ENCODE results near the gene FEN1.

The FEN1 gene, protein sequence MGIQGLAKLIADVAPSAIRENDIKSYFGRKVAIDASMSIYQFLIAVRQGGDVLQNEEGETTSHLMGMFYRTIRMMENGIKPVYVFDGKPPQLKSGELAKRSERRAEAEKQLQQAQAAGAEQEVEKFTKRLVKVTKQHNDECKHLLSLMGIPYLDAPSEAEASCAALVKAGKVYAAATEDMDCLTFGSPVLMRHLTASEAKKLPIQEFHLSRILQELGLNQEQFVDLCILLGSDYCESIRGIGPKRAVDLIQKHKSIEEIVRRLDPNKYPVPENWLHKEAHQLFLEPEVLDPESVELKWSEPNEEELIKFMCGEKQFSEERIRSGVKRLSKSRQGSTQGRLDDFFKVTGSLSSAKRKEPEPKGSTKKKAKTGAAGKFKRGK

DNA sequence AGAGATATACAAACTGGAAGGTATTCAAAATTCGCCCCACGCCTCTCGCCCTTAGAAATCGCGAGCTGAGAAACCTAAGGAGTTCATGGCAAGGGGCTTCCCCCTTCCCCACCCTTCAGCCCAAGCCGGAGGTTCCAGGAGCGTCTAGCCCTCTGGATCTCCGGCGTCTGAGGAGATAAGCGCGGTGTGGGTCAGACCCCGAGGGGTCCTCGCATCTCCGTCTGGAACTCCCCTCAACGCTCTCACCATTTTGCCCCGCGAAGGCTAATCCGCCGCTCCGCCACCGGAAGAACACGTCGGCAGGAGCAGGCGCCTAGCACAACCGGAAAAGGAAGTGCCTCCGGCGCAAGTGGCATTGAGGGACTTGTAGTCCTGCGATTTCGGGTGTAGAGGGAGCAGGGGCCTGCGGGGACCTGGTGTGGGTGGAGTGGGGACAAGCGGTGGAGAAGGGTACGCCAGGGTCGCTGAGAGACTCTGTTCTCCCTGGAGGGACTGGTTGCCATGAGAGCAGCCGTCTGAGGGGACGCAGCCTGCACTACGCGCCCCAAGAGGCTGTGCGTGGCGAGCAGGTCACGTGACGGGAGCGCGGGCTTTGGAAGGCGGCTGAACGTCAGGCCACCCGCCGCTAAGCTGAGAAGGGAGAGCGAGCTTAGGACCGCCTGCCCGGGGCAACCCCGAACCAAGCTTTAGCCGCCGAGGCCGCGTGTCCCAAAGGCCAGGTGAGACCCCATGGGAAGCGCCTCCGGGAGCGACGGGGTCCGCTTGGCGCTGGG lies at the start of gene FEN1, which contains the start of gene TMEM258:
TSS of gene FEN1 (plus strand) at position 602 of the 773 bp plus-strand sequence. CDS start 2,451 bp downstream, outside the sequence.
TSS of gene TMEM258 (minus strand) at position 290 of the 773 bp plus-strand sequence. CDS start at position 249, 41 bp downstream.
- DNase-seq (ENCODE audit: low spot score) = peak; percentile 89

DNA sequence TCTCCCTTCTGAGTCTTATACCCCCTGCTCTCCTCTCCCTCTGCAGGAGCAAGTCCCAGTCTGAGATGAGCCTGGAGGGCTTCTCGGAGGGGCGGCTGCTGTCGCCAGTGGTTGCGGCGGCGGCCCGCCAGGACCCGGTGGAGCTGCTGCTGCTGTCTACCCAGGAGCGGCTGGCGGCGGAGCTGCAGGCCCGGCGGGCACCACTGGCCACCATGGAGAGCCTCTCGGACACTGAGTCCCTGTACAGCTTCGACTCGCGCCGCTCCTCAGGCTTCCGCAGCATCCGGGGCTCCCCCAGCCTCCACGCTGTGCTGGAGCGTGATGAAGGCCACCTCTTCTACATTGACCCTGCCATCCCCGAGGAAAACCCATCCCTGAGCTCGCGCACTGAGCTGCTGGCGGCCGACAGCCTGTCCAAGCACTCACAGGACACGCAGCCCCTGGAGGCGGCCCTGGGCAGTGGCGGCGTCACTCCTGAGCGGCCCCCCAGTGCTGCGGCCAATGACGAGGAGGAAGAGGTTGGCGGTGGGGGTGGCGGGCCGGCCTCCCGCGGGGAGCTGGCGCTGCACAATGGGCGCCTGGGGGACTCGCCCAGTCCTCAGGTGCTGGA lies 49.1 kb upstream of the FEN1 start:
- no peak for DNase-seq (ENCODE audit: low spot score)

DNA sequence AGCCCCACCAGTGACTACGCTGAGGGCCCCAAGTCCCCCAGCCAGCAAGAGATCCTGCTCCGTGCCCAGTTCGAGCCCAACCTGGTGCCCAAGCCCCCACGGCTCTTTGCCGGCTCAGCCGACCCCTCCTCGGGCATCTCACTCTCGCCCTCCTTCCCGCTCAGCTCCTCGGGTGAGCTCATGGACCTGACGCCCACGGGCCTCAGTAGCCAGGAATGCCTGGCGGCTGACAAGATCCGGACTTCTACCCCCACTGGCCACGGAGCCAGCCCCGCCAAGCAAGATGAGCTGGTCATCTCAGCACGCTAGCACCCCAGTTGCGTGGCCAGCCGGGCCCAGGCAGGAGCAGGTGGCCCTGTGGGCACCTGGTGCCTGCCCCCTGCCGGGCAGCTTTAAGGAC lies 48.5 kb upstream of the FEN1 start:
- no peak for DNase-seq (ENCODE audit: low spot score)

DNA sequence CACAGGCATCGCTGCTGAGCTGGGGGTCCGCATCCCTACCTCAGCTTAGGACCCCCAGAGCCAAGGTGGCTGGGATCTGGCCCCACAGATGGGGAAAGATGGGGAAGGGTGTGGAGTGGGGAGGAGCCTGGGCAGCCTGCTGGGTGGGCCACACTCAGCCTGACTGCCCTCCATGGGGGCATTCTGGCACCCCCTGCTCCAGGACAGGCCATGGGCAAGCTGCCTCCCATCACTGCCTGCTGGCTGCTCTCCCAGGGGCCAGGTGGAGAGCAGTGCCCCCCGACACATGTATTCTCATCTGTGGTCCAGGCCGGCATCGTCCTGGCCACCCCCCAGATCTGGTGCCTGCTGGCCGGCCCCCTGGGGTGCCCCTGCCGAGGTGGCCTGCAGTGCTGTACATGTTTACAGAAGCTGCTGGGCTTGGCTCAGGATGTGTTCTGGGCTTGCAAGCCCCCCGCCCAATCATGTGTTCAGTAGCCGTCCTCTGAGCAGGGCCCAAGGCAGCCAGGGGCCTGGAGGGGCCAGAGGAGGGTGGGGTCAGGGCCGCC lies 48.0 kb upstream of the FEN1 start:
- no peak for DNase-seq (ENCODE audit: low spot score)

DNA sequence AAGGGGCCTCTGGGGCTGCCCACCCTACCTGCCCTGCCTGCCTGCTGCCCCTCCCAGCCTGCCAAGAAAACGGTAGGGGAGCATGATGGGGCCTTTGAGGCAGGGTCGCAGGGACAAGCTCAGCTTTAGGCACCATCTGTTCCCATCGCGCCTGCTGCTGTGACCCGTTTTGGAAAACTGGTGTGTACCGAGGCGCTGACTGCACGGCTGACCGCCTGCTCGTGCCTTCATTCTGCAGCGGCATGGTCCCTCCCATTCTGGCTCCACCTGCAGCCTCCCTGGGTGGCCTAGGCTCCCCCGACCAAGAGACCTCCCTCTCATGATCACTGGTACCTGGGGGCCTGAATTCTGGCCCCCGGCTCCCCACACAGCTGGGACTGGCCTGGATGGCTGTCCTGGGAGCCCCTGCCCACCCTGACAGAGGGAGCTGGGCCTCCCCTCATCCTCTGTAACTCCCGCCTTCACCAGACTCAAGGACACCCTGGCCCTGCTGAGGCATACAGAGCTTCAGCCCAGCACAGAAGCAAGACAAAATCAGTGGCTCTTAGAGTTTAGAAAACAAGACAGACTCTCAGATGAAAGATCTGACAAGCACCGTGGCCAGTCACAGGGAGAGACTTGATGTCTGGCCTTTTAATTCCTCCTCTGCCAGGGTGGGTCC lies 46.8 kb upstream of the FEN1 start:
- no peak for DNase-seq (ENCODE audit: low spot score)

DNA sequence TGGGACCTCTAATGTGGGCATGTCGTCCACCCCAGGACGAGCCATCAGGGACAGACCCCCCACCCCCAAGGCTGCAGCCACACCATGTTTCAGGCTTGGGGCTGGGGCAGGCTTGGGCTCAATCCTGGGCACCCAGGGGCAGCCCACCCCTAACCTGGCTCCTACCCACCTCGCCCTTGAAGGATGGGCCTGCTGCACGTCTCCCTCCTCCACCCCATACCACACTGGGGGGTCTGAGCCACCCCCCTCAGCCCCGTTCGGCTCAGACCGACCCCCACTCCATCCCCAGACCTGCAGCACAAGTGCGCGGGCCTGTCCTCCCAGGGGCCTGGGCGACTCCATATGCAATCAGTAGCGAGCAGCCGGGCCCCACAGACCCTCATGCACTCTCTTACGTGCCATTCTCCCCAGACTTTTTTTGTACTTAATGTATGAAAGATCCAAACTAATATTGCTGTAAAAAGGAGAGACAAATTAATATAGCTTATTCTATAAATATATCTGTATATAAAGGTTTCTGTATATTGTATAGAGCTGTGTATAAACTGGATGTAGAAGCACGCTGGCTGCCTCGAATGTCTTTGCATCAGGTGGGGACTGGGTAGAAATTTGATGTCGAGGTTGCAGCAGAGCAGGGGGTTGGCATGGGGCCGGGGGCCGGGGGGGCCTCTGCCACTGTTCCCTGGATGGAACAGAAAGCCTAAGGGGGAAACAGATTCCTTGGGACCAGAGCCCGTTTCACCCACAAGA lies 46.1 kb upstream of the FEN1 start:
- no peak for DNase-seq (ENCODE audit: low spot score)

DNA sequence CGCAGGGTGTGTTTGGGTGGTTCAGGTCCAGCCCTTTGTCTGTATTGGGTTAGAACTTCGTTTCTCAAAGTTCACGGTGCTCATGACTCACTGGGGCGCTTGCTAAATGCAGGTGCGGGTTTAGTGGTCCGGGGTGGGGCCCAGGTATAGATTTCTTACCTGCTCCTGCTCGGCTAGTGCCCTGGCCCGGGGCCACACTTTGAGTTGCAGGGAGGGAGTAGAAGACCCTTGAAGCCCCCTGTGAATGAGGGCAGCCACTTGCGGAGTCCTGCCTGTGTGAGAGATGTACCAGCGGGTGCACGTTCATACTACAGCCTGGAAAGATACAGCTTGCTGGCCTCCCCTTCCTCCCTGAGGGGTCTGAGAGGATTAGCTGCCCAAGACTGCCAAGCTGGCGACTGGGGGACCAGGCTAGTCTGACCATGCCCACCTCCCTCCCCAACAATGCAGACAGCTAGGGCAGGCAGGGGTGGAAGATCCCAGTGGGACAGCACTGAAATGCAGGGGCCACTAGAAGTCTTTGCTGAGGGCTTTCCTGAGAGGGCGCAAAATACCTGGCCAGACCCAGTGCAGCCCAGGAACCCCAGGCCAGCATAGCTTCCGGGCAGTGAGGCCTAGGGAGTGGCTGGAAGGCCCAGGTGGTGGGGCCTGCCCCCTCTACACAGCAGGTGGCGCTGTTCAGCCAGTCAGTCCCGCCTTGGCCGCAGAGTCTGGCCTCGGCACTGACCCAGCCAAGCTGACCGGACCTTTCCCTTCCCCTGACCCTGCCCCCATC lies 45.3 kb upstream of the FEN1 start:
- DNase-seq (ENCODE audit: low spot score) = peak; percentile 57

DNA sequence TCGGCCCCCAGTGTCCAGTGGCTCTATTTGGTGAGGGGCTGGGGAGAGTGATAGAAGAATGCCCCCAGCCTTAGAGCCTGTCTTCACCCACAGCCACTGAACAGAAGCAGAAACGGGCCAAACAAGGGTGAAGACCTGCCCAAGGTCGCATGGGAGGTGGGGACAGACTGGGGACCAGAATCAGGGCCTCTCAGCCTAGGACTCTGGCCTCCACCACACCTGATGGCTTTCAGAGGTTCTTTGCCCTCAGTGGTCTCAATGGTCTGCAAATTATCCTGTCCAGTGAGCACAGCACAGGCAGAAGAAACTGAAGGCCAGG lies 44.8 kb upstream of the FEN1 start:
- DNase-seq (ENCODE audit: low spot score) = no peak

DNA sequence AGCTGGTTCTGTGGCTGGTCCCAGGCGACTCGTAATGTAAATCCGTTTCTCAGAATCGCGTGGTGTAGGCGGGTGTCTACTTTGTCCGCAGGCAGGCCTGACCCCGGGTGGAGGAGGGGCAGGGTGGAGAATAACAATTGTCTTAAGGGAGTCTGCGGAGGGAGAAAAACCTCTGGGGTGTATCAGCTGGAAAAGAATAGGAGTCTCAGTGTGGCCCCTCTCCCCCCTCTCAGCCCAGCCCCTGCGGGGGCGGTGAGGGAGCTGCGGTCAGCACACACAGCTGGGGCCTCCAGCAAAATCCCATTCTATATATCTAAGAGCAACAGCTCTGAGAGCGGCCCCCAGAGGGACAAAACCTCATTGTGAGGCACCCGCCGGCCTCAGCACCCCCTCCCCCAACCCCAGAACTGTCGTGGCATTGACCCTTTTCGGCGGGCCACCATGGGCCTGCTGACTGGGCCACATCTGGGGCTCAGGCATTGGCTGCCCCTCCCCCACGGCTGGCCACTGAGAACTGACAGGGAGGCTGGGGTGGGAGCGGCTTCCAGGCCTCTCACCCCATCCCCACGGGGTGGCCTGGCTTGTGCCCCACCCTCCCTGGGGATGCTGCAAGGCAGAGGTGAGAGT lies 43.0 kb upstream of the FEN1 start:
- no peak for DNase-seq (ENCODE audit: low spot score)

DNA sequence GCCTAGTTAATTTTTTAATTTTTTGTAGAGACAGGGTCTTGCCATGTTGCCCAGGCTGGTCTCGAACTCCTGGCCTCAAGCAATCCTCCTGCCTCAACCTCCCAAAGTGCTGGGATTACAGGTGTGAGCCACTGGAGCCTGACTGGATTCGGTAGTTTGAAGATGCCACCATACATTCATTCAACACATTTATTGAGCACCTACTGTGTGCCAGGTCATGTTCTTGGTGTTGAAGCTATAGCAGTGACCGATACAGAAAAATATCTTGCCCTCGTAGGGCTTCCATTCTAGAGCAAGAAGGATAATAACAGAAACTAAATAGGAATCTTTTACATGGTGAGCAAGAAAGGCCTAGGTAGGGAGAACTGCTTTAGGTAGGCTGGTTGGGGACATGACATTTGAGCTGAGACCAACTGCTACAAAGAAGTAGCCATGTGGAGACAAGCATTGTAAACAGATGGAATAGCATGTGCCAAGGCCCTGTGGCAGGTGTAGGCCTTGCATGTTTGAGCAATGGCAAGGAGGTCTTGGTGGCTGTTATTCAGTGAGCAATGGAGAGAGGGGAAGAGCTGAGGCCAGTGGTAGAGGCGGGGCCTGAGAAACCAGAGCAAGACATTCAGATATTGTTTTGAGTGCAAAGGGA lies 42.0 kb upstream of the FEN1 start:
- no peak for DNase-seq (ENCODE audit: low spot score)

DNA sequence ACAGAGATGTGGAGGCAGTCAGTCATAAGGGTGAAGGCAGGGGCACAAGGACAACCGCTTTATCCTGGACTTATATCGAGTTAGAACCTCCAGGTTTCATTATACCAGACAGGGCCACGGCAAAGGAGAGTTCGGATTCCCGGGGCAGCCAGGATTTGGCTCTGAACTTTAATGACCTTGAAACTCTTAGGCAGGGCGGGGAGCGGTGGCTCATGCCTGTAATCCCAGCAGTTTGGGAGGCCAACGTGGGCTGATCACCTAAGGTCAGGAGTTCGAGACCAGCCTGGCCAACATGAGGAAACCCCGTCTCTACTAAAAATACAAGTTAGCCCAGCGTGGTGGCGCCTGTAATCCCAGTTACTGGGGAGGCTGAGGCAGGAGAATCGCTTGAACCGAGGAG lies 41.3 kb upstream of the FEN1 start:
- no peak for DNase-seq (ENCODE audit: low spot score)

DNA sequence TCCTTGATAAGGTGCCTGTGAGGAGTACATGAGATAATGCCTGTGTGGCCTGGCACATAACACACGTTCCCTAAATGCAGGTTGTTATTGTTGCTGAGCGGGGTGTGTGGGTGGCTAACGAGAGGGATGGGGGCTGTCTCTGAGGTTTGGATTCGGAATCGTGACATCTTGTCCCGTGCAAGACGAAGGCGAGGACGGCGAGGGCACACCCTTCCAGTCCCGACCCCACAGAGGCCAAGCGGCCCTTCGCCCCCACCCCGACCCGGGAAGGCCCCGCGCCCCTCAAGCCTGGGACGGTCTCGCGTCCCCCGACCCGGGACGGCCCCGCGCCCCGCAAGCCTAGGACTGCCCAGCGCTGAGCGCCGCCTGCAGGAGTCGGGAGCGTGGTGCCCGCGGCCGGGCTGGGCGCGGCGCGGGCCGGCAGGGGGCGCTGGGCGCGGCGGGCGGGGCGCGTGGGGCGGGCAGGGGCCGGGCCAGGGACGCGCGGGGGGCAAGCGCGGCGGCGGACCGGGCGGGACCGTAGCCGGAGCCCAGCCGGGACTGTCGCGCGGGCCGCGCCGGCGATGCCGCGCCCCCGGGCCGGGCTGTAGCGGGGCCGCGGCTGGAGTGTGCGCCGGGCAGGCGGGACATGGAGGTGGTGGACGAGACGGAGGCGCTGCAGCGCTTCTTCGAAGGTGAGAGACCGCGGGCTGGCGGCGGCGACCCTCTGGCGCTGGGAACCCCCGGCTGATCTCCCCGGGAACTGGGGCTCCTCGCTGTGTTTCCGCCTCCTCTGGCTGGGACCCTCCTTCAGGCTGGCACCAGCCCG lies 40.4 kb upstream of the FEN1 start, which contains the start of gene MYRF:
TSS of gene MYRF (plus strand) at position 520 of the 808 bp plus-strand sequence. CDS start at position 629, 109 bp downstream.
- DNase-seq (ENCODE audit: low spot score) = peak; percentile 34

DNA sequence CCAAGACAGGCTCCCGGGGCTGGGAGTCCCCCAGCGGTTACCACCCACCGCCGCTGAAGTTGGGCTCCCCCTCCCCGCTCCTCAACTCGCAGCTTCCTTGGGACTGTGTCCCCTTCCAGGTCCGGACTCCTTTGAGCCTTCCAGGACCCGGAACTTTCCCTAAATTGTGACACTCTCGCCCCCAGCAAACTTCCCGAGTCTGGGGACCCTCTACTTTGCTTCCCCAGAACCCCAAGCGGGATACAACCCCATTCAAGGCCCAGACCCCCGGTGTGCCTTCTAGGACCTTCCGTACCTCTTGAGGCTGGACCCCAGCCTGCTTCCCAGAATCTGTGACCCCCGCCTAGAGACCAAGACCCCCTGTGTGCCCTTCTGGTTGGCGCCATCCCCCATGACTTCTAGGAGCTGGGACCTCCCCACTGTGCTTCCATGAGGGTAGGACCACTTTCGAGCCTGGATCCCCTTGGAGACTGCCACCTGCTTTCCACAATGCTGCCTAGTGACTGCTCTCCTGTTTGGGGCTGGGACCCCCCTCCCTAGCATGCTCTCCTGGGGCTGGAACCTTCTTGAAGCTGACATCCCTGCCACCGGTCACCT lies 39.7 kb upstream of the FEN1 start:
- no peak for DNase-seq (ENCODE audit: low spot score)

DNA sequence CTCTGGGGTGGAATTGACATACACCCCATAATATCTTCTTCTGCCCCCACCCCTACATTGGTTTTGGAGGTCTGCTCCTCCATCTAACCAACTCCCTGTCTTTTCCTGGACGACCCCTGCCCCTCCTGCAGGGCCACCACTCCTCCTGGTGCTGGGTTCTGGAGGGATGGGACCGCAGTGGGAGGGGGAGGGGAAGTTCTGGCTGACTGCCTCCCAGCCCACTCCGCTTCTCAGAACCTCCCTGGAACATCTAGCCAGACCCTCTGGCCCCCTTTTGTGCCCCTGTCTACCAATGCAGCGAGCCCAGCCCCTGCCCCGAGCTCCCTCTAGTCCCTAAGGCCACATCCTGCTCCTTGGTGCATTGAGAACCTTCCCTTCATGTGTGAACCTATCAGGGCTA lies 39.0 kb upstream of the FEN1 start:
- no peak for DNase-seq (ENCODE audit: low spot score)

DNA sequence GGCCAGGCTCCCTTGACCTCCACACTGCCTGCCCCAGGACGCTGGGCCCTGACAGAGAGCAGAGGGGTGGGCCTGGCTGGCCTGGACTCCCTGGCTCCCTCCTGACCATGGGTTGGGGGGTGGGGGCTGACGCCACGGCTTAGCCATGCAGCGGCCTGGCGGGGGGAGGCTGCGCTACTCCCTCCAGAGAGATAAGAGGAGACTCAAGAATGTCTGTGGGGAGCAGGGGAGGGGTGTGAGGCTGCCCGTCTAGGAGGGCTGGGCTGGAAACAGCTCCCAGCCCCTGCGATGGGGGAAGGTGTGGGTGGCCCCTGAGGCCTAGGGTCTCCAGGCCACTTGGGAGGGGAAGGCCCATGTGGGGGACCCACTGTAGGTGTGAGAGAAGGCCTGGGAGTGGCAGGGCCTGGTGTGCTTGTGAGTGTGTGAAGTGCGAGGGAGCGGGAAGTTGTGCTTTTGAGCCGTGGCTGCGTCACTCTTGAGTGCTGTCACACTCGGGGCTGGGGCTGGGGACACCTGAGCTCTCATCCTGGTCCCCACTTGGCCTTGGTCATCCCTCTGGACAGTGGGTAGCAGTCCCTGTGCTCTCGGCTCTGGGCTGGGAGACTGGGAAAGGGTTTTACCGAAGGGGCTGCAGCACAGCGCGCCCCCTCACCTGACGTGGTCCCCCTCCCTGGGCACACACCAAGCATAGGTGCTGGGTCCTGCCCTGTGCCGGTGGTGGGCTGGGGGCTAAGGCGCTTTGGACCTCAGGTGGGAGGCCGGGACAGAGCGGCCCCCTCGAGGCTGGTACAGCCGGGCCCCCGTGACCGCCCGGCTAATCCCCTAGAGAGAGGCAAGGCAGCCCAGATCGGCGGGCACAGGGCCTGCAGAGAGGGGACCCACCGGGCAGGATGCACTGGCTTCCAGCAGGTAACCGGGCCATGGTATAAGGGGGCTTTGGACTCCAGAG lies 37.9 kb upstream of the FEN1 start:
- no peak for DNase-seq (ENCODE audit: low spot score)

DNA sequence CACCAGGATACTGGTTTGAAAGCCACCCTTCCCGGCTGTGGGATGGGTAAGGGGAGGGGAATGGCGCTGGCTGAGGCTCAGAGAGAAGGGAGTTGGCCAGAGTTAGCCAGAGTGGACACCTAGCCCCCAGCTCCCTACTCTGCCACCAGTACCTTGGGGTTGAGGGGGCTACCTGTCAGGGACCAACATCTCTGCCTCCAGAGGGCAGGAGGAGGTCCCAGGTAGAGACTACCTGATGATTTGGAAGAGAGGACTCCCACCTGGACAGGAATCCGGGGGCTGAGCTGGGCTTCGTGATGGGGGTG lies 36.6 kb upstream of the FEN1 start:
- DNase-seq (ENCODE audit: low spot score) = no peak

Data from hematopoietic multipotent progenitor cell treated with erythropoietin and hydrocortisone succinate and interleukin-3 and kit ligand, for 15 days (in vitro differentiated cells).